ENCODE data around the gene SLC25A11. TPM values are rescaled to one million over a fixed set of nuclear protein-coding genes. Genes with fewer than 3 reads are reported as not detected.
"Not testable (repeated sequence)": the region's sequence is repeated elsewhere in the genome, so short reads cannot be mapped to it uniquely, and the experiment has no call there.

The SLC25A11 gene
- total and polyA plus RNA-seq, 8 donors, result 38.4 to 70.5 (median 47.6) TPM

DNA sequence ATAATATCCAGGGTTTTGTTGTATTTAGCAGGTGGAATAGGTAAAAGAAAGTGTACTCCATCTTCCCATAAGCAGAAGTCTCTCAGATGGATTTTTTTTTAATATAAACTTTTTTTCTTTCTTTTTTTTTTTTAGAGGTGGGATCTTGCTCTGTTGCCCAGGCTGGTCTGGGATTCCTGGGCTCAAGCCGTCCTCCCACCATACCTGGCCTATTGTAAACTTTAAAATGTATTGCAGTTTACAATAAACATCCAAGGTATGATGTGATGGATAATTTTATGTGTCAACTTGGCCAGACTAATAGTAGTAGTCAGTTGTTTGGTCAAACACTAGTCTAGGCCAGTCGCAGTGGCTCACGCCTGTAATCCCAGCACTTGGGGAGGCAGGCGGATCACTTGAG lies 18.5 kb downstream of the SLC25A11 start:
- intact Hi-C loops (cut with DNase I), result no loop called here

GRCh38 chr17:4920351-4921048 lies 19.3 kb downstream of the SLC25A11 start:
- peak overlapping the region in 1 of 2 donors; percentile 15 for H3K27ac ChIP-seq
- intact Hi-C loops (cut with DNase I), result no loop called here

More for the DNA sequence above, 18.5 kb downstream of the SLC25A11 start:
- H3K27ac ChIP-seq, result no peak overlapping the region
- DNase-seq (no peak), ATAC-seq (no peak)
- no peak for TF ChIP-seq CTCF (IDR thresholded peaks at IDR 0.05)
- H3K36me3 ChIP-seq, result no peaks in the 10 kb centered on the region
- peaks cover 0 to 18% of the 10 kb centered on the region in 2 donors for H3K4me1 ChIP-seq
- H3K9me3 ChIP-seq, result no peaks in the 10 kb centered on the region
- H3K27me3 ChIP-seq, result no peaks in the 10 kb centered on the region
- no peak overlapping the region for H3K4me3 ChIP-seq

DNA sequence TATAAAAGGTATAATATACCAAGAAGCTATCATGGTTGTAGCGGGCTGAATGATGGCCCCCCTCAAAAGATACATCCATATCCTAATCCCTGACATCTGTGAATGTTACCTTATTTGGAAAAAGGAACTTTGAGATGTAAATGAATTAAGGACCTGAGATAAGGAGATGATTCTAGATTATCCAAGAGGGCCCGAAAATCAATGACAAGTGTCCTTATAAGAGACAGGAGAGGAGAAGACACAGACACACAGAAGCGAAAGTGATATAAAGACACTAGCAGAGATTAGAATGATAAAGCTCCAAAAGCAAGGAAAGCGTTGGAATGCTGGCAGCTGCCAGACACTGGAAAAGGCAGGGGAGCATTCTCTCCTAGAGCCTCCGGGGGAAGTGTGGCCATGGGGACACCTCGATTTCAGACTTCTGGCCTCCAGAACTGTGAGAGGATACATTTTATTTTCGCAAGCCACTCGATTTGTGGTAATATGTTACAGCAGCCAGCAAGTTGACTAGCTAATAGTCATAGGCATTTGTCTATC lies 20.3 kb downstream of the SLC25A11 start:
- ATAC-seq (no peak), DNase-seq (peak in 1 of 4 donors; percentile 8)
- no peaks in the 10 kb centered on the region for H3K9me3 ChIP-seq
- H3K27me3 ChIP-seq, result no peaks in the 10 kb centered on the region
- no peak for TF ChIP-seq CTCF (IDR thresholded peaks at IDR 0.05)
- intact Hi-C loops (cut with DNase I), result no loop called here
- H3K4me1 ChIP-seq, result peaks cover 0 to 18% of the 10 kb centered on the region in 2 donors
- no peak overlapping the region for H3K4me3 ChIP-seq
- peak overlapping the region in 1 of 2 donors; percentile 15 for H3K27ac ChIP-seq
- no peaks in the 10 kb centered on the region for H3K36me3 ChIP-seq

More at GRCh38 chr17:4920351-4921048, 19.3 kb downstream of the SLC25A11 start:
- peak in 1 of 4 donors; percentile 72 for DNase-seq
- TF ChIP-seq CTCF (IDR thresholded peaks at IDR 0.05), result no peak
- Histone ChIP-seq H3K9me3 (no peaks in the 10 kb centered on the region), H3K27me3 (no peaks in the 10 kb centered on the region), H3K4me1 (peaks cover 0 to 18% of the 10 kb centered on the region in 2 donors), H3K36me3 (no peaks in the 10 kb centered on the region), H3K4me3 (no peak overlapping the region)
- peak; percentile 46 for ATAC-seq

DNA sequence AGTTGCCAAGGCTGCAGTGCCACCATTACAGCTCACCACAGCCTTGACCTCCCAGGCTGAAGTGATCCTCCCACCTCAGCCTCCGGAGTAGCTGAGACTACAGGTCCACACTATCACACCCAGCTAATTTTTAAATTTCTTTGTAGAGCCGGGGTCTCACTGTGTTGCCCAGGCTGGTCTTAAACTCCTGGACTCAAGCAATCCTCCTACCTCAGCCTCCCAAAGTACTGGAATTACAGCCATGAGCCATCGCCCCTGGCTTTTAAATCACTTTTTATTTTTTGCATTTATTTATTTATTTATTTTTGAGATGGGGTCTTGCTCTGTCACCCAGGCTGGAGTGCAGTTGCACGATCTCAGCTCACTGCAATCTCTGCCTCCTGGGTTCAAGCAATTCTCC lies 25.3 kb downstream of the SLC25A11 start:
- H3K9me3 ChIP-seq; ATAC-seq; intact Hi-C loops (cut with DNase I); H3K36me3 ChIP-seq; H3K27me3 ChIP-seq; H3K4me1 ChIP-seq; H3K4me3 ChIP-seq; H3K27ac ChIP-seq: not testable (repeated sequence)
- peak in 1 of 4 donors; percentile 1 for DNase-seq

DNA sequence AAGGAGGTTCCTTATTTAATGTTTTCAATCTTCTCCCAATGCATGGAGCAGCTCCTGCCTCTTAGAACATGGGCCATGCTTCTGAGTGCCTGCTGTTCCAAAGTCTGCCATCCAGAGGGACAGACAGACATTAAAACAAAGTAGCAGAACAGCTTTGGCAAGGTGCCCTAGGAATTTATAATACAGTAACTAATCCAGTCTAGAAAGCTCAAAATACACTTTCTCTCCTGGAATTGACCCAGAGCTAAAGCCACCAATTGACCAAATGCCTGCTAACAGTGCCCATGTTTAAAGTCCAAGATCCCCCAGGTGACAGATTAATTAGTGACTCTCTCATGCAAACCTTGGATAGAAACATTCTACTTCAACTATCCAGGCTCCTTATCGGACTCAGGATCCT lies 25.9 kb downstream of the SLC25A11 start:
- Histone ChIP-seq H3K4me3 (no peak overlapping the region), H3K9me3 (no peaks in the 10 kb centered on the region), H3K4me1 (peaks cover 0 to 9% of the 10 kb centered on the region in 2 donors), H3K36me3 (no peaks in the 10 kb centered on the region), H3K27ac (no peak overlapping the region), H3K27me3 (no peaks in the 10 kb centered on the region)
- DNase-seq, result no peak
- no peak for TF ChIP-seq CTCF (IDR thresholded peaks at IDR 0.05)
- no peak for ATAC-seq
- intact Hi-C loops (cut with DNase I), result no loop called here
